NCI-H1105 treated with DMSO at 0.1 percent for 48 hours (cell line): ENCODE measurements around the gene COMMD4.
"Not testable (repeated sequence)": the region's sequence is repeated elsewhere in the genome, so short reads cannot be mapped to it uniquely, and the experiment has no call there.

Source experiments
- DNase-seq: peaks from one replicate; lab custom pipeline; 2025; lab: John Stamatoyannopoulos, UW

The COMMD4 gene

DNA sequence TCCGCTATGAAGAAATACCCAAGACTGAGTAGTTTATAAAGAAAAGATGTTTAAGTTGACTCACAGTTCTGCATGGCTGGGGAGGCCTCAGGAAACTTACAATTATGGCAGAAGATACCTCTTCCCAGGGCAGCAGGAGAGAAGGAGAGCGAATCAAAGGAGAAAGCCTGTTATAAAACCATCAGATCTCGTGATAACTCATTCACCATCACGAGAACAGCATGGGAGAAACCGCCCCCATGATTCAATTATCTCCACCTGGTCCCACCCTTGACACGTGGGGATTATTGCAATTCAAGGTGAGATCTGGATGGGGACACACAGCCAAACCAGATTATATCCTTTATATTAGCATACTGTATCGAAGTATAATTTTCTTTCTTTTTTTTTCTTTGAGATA, 3.8 kb upstream of the COMMD4 start:
- not testable (repeated sequence) for DNase-seq

DNA sequence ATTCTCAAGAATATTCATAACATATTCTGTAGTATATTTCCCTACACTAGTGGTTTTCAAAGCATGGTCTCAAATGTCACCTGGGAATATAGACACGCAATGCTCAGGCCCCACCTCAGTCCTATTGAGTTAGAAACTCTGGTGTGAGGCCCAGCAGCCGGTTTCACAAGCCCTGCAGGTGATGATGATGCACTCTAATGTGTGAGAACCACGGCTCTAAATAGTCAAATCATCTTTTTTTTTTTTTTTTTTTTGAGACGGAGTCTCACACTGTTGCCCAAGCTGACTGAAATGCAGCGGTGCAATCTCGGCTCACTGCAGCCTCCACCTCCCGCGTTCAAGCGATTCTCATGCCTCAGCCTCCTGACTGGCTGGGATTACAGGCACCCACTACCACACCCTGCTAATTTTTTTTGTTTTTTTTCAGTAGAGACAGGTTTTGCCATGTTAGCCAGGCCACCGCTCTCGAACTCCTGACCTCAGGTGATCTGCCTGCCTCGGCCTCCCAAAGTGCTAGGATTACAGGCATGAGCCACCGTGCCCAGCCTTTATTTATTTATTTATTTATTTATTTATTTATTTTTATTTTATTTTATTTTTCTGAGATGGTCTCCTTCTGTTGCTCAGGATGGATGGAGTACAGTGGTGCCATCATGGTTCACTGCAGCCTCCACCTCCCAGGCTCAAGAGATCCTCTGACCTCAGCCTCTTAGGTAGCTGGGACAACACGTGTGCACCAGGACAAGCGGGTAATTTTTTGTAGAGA, 2.0 kb upstream of the COMMD4 start:
- not testable (repeated sequence) for DNase-seq

DNA sequence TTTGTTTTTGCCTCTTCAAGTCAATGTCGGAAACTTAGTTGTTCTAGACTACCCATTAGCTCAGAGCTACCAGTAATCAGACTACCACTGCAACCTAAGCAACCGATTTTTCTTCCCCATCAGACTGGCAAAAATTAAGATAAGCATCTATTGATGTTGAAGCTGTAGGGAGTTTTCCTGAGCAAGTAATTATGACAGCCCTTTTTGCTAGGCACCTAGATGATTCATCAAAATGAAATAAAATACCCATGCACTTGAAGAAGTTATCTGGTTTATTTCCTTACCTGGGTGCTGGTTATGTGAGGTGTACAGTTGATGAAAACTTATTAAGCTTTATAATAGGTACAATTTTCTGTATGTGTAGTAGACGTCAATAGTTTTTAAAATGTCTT, 554 bp upstream of the COMMD4 start:
- DNase-seq: no peak

DNA sequence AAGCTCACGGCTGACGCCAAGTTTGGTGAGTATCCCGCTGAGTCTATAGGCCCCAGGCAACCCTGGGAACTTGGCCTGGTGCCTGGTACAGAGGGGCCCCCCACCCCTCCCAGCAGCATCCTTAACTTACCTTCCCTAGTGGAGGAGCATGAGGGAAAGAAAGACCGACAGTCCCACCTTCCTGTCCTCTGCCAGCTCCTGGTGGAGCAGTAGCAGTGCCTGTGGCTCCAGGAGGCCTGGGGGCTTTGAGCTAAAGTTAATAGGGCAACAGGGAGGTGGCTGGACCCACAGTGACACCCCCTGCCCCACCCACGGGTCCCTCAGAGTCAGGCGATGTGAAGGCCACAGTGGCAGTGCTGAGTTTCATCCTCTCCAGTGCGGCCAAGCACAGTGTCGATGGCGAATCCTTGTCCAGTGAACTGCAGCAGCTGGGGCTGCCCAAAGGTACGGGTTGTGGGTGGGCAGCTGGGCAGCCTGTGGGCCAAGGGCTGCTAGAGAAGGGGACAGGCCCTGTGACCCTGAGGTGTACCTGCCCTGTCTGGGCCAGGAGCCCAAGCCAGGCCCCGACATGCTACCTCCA, 2.9 kb downstream of the COMMD4 start:
- DNase-seq: no peak

DNA sequence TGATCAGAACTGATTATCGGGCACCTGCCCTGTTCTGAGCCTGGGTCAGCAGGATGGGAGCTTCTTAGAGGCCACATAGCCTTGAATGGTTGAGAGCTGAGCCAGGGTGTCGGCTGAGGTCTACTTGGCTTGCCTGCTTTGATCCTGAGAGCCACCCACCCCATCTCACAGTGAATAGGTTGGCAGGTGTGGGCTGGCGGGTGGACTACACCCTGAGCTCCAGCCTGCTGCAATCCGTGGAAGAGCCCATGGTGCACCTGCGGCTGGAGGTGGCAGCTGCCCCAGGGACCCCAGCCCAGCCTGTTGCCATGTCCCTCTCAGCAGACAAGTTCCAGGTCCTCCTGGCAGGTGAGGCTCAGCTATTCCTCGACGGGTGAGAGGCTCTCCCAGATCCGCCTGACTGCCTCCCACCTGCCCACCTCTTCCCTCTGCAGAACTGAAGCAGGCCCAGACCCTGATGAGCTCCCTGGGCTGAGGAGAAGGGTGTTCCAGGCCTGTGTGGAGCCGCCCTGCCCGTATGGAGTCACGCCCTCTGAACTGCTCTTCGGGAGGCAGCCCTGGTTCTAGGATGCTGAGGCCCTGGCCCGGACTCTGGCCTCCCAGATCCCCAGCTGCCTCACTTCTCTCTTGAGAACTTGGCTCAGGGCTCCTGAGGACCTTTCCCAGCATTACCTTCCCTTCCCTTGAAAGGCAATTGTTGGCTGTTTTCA, 3.8 kb downstream of the COMMD4 start:
- DNase-seq: no peak

DNA sequence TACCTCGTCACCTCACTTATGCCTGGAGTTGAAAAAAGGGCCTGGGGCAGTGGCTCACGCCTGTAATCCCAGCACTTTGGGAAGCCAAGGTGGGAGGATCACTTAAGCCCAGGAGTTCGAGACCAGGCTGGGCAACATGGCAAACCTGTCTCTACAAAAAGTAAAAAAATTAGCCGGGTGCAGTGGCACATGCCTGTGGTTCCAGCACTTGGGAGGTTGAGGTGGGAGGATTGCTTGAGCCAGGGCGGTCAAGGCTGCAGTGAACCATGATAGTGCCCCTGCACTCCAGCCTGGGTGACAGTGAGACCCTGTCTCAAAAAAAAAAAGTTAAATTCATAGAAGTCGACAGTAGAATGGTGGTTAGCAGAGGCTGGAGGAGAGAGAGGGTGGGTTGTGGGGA, 6.4 kb downstream of the COMMD4 start:
- no peak for DNase-seq

DNA sequence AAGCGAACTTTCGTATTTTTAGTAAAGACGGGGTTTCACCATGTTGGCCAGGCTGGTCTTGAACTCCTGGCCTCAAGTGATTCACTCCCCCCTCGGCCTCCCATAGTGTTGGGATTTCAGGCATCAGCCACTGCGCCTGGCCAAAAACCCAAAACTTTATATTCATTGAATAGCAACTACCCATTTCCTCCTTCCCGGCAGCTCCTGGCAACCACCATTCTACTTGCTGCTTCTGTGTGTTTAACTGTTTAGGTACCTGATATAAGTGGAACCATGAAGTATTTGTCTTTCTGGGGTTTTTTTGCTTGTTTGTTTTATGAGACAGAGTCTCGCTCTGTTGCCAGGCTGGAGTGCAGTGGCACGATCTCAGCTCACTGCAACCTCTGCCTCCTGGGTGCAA, 8.1 kb downstream of the COMMD4 start:
- not testable (repeated sequence) for DNase-seq

DNA sequence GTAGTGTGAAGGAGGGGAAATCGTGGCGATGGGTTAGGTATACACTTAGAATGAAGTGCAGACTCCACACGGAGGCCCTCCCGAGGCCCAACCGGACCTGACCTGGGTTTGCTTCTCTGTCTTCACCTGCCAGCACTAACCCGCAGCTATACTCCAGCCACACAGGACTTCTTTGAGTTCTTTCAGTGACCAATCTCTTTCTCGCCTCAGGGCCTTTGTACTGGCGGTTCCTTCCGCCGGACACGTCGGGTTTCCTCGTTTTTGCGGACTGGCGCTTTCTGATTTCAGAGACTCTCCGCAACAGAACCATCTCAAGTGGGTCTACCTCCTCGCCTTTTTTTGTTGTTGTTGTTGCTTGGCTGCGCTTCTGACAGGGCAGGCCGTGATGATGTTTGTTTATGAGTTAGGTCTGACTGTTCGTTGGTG, 10.9 kb downstream of the COMMD4 start, which contains the start of gene NEIL1:
NEIL1 (plus strand) TSS at position 244 of the 426 bp plus-strand sequence. CDS start 1,867 bp downstream, outside the sequence.
- no peak for DNase-seq

DNA sequence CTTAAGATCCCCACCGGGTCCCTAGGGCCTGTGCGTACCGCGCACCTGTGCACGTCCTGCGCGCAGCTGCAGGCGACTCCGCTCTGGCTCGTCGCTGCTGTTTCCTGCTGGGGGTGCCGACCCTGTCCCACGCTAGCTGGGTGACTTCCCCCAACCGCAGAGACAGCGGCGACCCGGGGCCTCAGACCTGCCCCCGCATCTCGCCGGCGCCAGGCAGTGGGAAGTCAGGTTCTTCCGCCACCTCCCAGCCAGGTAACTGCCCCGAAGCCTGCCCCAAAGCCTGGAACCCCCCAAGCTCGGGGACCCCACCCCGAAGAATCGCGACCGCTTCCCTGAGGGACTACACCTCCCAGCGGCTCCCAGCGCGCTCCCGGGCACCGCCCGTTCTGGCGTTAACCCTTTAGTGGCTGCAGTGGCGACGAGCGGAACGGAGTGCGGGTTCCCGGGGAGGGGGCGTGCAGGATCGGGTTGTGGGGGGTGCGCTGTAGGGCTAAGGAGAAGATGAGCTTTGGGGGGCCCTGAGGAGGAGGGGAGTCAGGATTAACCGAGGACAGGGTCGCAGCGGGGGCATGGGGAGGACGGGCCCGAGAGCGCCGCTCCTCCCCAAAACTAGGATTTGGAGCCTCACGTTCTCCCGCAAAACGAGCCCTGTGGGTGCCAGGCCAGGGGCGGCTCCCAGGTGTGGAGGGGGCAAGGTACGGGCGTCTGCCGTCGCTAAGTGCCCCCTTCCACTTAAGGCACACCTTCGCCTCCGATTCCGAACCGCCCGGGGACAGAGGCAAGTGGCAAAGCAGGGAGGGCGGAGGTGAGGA, 11.6 kb downstream of the COMMD4 start:
- no peak for DNase-seq

DNA sequence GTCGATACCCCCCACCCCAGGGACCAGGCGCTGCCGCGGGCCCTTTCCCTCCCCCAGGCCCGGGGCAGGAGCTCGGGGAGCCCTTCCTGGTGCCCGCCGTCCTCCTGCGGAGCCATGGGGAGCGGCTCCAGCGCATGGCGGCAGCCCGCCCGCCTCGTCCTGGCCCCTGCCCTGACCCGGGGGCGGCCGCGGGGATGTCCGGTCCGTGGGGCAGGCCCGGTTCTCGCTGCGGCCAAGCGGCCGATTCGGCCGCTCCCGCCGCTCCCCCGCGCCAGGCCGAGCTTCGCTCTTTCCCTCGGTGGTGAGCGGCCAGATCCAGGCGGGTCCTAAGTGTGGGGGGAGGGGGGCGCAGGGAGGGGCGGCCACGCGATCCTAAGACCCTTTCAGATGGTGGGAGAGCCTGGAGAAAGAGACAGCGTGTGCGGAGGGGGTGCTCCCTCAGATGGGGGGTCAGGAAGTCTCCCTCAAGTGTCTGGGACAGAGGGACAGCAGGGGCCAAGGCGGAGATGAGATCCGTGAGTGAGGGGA, 12.2 kb downstream of the COMMD4 start:
- no peak for DNase-seq

DNA sequence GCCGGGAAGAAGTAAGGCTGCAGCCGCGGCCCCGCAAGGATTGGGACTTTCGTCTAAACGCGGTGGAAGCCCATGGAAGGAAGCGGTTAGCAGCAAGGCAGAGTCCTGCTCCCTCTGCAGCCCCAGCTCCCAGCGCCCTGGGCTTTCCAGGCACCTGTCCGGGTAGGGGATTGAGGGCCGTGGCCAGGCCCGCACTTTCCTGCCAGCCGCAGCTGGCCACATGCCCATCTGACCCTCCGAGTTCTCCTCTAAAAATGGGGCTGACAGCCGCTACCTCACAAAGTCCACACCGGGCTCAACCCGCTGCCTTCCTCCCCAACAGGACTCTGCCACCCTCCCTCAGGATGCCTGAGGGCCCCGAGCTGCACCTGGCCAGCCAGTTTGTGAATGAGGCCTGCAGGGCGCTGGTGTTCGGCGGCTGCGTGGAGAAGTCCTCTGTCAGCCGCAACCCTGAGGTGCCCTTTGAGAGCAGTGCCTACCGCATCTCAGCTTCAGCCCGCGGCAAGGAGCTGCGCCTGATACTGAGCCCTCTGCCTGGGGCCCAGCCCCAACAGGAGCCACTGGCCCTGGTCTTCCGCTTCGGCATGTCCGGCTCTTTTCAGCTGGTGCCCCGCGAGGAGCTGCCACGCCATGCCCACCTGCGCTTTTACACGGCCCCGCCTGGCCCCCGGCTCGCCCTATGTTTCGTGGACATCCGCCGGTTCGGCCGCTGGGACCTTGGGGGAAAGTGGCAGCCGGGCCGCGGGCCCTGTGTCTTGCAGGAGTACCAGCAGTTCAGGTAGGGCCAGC, 12.9 kb downstream of the COMMD4 start:
- no peak for DNase-seq

DNA sequence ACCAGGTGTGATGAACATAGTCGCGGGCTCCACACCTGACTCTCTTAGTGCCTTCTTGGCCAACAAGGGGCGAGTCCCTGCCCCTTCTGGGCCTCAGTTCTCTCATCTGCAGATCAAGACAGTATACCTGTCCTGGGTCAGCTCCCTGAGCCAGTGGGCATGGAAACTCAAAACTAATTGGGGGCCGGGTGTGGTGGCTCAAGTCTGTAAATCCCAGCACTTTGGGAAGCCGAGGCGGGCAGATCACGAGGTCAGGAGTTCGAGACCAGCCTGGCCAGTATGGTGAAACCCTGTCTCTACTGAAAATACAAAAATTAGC, 13.4 kb downstream of the COMMD4 start:
- not testable (repeated sequence) for DNase-seq

DNA sequence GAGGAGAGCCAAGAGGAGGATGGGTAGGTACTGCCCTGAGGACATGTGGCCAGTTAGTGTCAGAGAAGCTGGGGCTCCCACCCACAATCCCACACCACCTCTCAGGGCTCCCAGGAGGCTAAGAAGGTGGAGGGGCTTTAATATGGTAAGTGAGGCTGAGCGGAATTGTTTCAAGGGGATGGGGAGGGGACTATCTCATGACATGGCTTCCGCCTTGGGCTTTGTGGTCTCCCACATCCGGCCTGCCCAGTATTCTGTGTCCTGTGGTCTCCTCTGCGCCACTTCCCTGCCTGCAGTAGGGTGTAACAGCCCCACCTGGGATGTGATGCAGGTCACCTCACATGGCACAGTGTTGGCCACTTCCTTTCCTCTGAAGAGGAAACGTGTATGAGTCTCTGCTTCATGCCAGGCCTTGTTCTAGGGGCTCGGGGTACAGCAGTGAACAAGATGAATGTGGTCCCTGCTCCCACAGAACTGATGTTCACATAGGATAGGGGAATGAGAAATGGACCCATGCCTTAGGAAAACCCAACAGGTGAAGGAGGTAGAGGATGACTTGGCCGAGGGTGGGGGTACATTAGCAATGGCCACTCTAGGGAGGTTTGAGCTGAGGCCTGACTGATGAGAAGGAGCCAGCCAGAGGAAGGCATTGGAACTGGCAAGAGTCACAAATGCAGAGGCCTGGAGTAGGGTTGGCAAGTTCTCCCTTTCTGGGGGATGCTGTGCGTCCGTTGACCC, 14.2 kb downstream of the COMMD4 start:
- DNase-seq: no peak

DNA sequence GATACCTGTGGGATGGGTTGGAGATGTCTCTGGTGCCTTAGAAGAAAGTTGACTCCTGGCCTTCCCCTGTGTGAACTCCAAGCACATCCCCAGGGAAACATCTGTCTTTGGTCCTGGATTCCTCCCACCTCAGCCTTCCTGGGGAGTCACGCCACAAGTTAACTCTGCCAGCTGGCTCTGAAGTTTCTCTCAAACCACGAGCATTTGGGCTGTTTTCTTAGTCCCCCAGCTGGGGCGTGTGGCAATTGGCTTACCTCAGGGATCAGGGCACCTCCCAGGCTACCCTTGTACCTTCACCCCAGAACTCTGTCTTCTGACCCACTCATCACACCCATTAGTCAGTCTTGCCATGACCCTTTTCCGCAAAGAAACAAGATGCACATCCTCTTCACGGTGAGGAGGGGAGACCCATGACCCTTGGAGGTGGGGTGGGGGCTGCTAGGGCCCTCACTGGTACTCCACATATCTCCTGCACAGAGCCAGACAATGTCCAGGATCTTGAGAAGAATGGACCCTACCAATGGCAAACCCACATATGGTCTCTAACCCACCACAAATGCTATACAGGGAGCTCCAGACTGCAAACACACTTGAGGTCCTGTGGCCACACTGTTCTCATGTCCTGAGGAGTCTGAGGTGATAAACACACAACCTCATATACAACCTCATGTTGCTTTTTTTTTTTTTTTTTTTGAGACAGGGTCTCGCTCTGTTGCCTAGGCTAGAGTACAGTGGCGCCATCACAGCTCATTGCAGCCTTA, 14.9 kb downstream of the COMMD4 start:
- no peak for DNase-seq

DNA sequence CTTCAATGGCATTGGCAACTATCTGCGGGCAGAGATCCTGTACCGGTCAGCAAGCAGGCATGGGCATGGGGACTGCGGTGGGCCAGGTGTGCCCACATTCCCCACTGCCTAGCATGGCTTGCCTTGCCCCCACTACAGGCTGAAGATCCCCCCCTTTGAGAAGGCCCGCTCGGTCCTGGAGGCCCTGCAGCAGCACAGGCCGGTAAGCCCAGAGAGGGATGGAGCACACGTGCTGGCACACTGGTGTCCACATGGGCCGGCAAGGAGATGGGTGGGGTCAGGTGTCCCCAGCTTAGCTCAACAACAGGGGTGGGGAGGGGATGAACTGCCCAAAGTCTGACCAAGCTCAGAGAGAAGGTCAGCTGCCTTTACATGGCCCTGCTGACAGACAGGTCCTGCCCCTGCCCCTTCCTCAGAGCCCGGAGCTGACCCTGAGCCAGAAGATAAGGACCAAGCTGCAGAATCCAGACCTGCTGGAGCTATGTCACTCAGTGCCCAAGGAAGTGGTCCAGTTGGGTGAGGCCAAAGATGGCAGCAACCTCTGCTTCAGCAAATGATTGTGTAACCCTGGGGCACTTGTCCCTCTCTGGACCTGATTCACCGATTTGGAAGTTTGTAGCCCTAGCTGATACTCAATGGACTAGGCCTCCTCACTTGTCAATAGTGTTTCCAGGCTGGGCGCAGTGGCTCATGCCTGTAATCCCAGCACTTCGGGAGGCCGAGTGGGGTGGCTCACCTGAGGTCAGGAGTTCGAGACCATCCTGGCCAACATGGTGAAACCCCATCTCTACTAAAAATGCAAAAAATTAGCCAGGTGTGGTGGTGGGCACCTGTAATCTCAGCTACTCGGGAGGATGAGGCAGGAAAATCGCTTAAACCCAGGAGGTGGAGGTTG, 16.6 kb downstream of the COMMD4 start:
- DNase-seq: no peak

DNA sequence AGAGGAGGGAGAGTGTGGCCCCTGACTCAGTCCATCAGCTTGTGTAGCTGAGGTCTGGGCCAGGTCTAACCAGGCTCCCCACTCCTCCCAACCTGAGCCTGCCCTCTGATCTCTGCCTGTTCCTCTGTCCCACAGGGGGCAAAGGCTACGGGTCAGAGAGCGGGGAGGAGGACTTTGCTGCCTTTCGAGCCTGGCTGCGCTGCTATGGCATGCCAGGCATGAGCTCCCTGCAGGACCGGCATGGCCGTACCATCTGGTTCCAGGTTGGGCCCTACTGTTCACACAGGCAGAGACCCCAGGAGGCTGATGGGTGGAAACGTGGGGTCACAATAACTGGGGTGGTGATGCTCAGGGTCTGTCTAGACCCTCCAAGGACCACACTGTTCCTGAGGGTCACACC, 17.7 kb downstream of the COMMD4 start:
- no peak for DNase-seq

DNA sequence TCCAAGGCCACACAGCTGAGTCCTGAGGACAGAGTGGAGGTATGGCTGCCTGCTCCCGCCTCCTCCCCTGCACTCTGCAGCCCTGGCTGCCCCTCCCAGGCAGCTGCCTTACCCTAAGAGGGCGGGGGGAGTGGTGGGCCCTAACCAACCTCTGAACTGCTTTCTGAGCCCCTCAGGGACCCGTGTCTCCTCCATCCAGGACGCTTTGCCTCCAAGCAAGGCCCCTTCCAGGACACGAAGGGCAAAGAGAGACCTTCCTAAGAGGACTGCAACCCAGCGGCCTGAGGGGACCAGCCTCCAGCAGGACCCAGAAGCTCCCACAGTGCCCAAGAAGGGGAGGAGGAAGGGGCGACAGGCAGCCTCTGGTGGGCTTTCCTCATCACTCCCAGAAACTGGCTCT, 18.6 kb downstream of the COMMD4 start:
- DNase-seq: no peak

DNA sequence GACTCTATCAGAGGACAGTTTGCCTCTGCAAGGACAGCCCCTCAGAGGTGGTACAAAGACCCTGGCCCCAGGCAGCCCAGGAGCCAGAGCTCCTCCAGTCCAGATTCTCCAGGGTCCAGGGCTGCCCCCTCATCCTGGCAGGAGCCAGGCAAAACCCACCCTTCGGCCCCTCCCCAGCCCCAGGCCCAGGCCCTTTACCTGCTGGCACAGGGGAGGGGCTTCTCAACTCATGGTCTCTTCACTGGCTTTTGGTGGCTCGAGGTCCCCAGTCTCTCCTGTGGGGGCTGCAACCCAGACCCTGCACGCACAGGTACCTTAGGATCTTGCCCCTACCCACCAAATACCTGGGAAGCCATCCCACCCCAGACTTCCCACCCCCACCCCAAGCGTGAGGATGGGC, 19.5 kb downstream of the COMMD4 start:
- DNase-seq: no peak

DNA sequence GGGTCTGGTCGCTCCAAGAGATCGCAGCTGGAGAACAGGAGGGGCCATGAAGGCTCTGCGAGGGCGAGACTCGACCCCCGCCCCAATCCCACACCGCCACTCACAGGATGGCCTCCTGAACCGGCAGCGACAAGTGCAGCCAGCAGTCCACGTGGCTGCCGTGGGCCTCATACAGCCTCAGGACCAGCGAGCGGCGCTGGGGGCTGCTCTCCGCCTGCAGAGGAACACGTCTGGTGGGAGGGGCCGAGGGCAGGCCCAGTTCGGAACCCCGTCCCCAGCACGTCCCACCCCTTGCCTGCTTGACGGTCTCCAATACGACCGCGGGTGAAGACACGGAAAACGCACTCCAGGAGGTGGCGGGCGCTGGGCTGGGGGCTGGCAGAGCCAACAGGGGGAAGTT, 20.1 kb downstream of the COMMD4 start:
- DNase-seq: no peak
